ENCODE results near the gene OR11H6.
"Not testable (repeated sequence)": the region's sequence is repeated elsewhere in the genome, so short reads cannot be mapped to it uniquely, and the experiment has no call there.

Gene OR11H6

DNA sequence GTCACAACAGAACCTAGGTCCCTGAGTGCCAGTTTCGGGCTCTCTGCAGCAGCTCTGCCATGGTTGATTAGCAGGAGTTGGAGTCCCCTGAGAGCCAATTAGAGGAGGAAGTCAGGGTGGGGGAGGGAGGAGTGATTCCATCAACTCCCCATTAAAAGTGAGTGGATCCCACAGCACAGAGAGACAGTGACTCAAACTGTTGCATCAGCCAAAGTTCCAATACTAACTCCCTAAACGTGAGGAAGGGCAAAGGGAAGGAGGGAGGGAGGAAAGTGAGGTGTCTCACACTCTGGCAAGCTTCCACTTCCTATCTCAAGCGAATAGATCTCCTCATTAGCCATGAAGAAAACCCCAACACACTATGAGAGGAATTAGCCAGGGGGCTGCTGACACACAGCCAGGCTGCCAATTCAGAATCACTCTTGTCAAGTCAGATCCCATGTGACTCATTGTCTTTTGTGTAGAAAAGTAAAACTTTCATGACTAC lies 39.2 kb downstream of the OR11H6 start:
- peak; percentile 32 for DNase-seq (ENCODE audit: low read depth)

DNA sequence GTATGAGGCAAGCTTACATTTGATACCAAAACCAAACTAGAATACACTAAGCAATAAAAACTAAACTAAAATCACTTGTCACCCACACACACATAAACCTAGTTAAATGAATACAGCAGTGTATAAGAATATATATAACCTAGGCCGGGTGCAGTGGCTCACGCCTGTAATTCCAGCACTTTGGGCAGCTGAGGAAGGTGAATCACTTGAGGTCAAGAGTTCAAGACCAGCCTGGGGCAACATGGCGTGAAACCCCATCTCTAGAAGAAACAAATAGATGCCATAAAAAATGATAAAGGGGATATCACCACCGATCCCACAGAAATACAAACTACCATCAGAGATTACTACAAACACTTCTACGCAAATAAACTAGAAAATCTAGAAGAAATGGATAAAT lies 40.9 kb downstream of the OR11H6 start:
- DNase-seq (ENCODE audit: low read depth) = not testable (repeated sequence)

GRCh38 chr14:20274062-20274461 lies 50.6 kb downstream of the OR11H6 start:
- DNase-seq (ENCODE audit: low read depth) = no peak

Measured in iris pigment epithelial cell (primary cell).